Right lobe of liver (tissue), 6 donors: ENCODE data around the gene SHMT2. TPM values are rescaled to one million over a fixed set of nuclear protein-coding genes. Genes with fewer than 3 reads are reported as not detected.

Experiments used
- ATAC-seq, 4 donors: fragments of 200-7000 bp; cut with Tn5 transposase; one replicate each; pipeline ENCODE4 v1.9.1; 2020; ENCODE audit warnings: mild to moderate bottlenecking in 4 of 4, moderate library complexity in 4 of 4
- DNase-seq, 3 donors: peaks; one replicate each; pipeline ENCODE4 v3.0.0-alpha.2; 2020
- H3K27ac ChIP-seq, 3 donors: fragments of 200-600 bp; one replicate each; pipeline ENCODE4 v1.8.0; 2022
- H3K27me3 ChIP-seq, 2 donors: fragments of 200-600 bp; one replicate each; pipeline ENCODE4 v1.8.0; 2022
- H3K36me3 ChIP-seq, 4 donors: fragments of 200-600 bp; sonication (generic) in 1 of 4; one replicate each; pipeline versions ENCODE4 v1.5.1 to v1.8.0; 2017 to 2022; ENCODE audit warnings: control low read depth in 1 of 4
- H3K4me1 ChIP-seq, 4 donors: fragments of 200-600 bp; sonication (generic) in 1 of 4; one replicate each; pipeline versions ENCODE4 v1.5.1 to v1.8.0; 2017 to 2022; ENCODE audit warnings: control low read depth in 1 of 4
- H3K4me3 ChIP-seq, 3 donors: fragments of 200-600 bp; one replicate each; pipeline ENCODE4 v1.8.0; 2022
- H3K9me3 ChIP-seq, 4 donors: fragments of 200-600 bp; sonication (generic) in 1 of 4; one replicate each; pipeline versions ENCODE4 v1.5.1 to v1.8.0; 2017 to 2022; ENCODE audit warnings: control low read depth in 1 of 4
- CTCF ChIP-seq, 4 donors: fragments of 200-600 bp in 3 of 4; fragments of 450-650 bp in 1 of 4; IDR thresholded peaks; one replicate each; pipeline versions ENCODE4 v1.5.1 to v1.8.0; 2016 to 2022; ENCODE audit warnings: antibody characterized with exemption in 4 of 4, mild to moderate bottlenecking in 2 of 4
- POLR2A ChIP-seq: fragments of 450-650 bp; IDR thresholded peaks from one replicate; pipeline ENCODE4 v1.6.1; 2017; ENCODE audit warnings: antibody characterized with exemption, mild to moderate bottlenecking
- WGBS: methylation state at CpG from one replicate; pipeline ENCODE4 v1.1.6; 2018; ENCODE audit warnings: low coverage, low lambda C conversion rate; ENCODE audit not compliant: insufficient coverage; ENCODE audit errors: missing lambda C conversion rate; 5-methylcytosine and 5-hydroxymethylcytosine counted together
- intact Hi-C, 2 donors: fragments of 100-400 bp; cut with DNase I; formaldehyde crosslinking; loops; one replicate each; pipeline versions ENCODE4 v1.11.2 to v1.14.1; 2022
- total RNA-seq, 6 experiments: library from RNA; depleted of rRNA in 2 of 6; stranded (reverse); fragments of >200 nt in 2 of 6; fragmentation: NEBNext Ultra II Directional in 3 of 6; extraction: Animal tissue kit (Norgen Biotek cat#: 25700) in 3 of 6; gene quantifications; one replicate each; pipeline versions ENCODE4 v1.1.0 to v1.2.4, GENCODE V29; 2016 to 2023
- donor health status: DM: no; HTN: yes; CAD: no.
- donor health status: DM: no; HTN: no; CAD: no.
- donor health status: DM: no; HTN: no; CAD: no.
- donor health status: DM: no; HTN: yes; CAD: no.
- donor health status: DM: no; HTN: yes; CAD: no.

The SHMT2 gene
- total RNA-seq, 6 experiments from 2014 or later, result 157 to 228 (median 194) TPM

GRCh38 chr12:57191410-57191809 lies 38.1 kb upstream of the SHMT2 start:
- Histone ChIP-seq H3K27ac (no peak overlapping the region), H3K9me3 (no peaks in the 10 kb centered on the region), H3K4me3 (no peak overlapping the region), H3K27me3 (no peaks in the 10 kb centered on the region), H3K4me1 (no peaks in the 10 kb centered on the region), H3K36me3 (peaks cover 19 to 94% (median 68%) of the 10 kb centered on the region in 4 donors)
- TF ChIP-seq POLR2A, result no peak
- TF ChIP-seq CTCF (IDR thresholded peaks at IDR 0.05), result no peak
- 60% methylated on average over 1 of the region's 11 CpGs for WGBS
- intact Hi-C loops, result no loop called here
- ATAC-seq, result peak in 1 of 4 donors; percentile 5
- DNase-seq, result no peak

GRCh38 chr12:57192920-57193319 lies 36.6 kb upstream of the SHMT2 start:
- Histone ChIP-seq H3K4me3 (no peak overlapping the region), H3K4me1 (no peaks in the 10 kb centered on the region), H3K27ac (no peak overlapping the region), H3K27me3 (no peaks in the 10 kb centered on the region), H3K9me3 (no peaks in the 10 kb centered on the region), H3K36me3 (peaks cover 12 to 94% (median 68%) of the 10 kb centered on the region in 4 donors)
- TF ChIP-seq CTCF (IDR thresholded peaks at IDR 0.05) (no peak), POLR2A (no peak)
- DNase-seq (no peak), ATAC-seq (no peak)
- intact Hi-C loops, result no loop called here
- no CpG with 5 or more reads among the region's 16 CpGs for WGBS

GRCh38 chr12:57193706-57194245 lies 35.7 kb upstream of the SHMT2 start:
- ATAC-seq, result no peak
- intact Hi-C loops, result no loop called here
- WGBS, result 83% methylated on average over 11 of the region's 19 CpGs
- TF ChIP-seq POLR2A (no peak), CTCF (IDR thresholded peaks at IDR 0.05) (no peak)
- Histone ChIP-seq H3K36me3 (peaks cover 12 to 94% (median 67%) of the 10 kb centered on the region in 4 donors), H3K9me3 (no peaks in the 10 kb centered on the region), H3K4me3 (no peak overlapping the region), H3K4me1 (no peaks in the 10 kb centered on the region), H3K27me3 (no peaks in the 10 kb centered on the region), H3K27ac (no peak overlapping the region)
- no peak for DNase-seq

- Histone ChIP-seq H3K9me3 (no peaks in the 10 kb centered on the region), H3K36me3 (peaks cover 12 to 94% (median 67%) of the 10 kb centered on the region in 4 donors), H3K4me3 (no peak overlapping the region), H3K27ac (no peak overlapping the region), H3K27me3 (no peaks in the 10 kb centered on the region), H3K4me1 (no peaks in the 10 kb centered on the region)
- ATAC-seq (no peak), DNase-seq (no peak)
- WGBS, result 87% methylated on average over 3 of the region's 18 CpGs
- no peak for TF ChIP-seq POLR2A
- TF ChIP-seq CTCF (IDR thresholded peaks at IDR 0.05), result no peak
- intact Hi-C loops, result no loop called here
These were observed 35.3 kb upstream of the SHMT2 start for GRCh38 chr12:57194253-57194652.

- H3K27me3 ChIP-seq, result no peaks in the 10 kb centered on the region
- TF ChIP-seq CTCF (IDR thresholded peaks at IDR 0.05) (no peak), POLR2A (no peak)
- no peaks in the 10 kb centered on the region for H3K9me3 ChIP-seq
- no peak overlapping the region for H3K4me3 ChIP-seq
- peaks cover 12 to 93% (median 70%) of the 10 kb centered on the region in 4 donors for H3K36me3 ChIP-seq
- DNase-seq (no peak), ATAC-seq (no peak)
- no peaks in the 10 kb centered on the region for H3K4me1 ChIP-seq
- H3K27ac ChIP-seq, result no peak overlapping the region
- 94% methylated on average over 7 of the region's 19 CpGs for WGBS
- intact Hi-C loops, result no loop called here
These were observed 34.3 kb upstream of the SHMT2 start for GRCh38 chr12:57195186-57195585.
